K562 (cell line): Measurements from ENCODE around the gene ZNF324B. TPM values are rescaled to one million over a fixed set of nuclear protein-coding genes. Genes with fewer than 3 reads are reported as not detected.
A peak's percentile ranks its signal among the peaks of the same experiment; 100 is the strongest.

Source experiments
- ATAC-seq: fragments of 200-7000 bp; cut with Tn5 transposase; 3 replicates; pipeline ENCODE4 v1.9.1; 2020; ENCODE audit warnings: moderate library complexity
- BruUV-seq: library from RNA; stranded (reverse); fragments of 400-500 nt; replicated peaks from 2 replicates; lab custom pipeline; 2021; lab: Mats Ljungman, UMichigan
- CTCF ChIA-PET: fragments of 300-600 bp; formaldehyde crosslinking; extraction: SDS; loops from one replicate; lab custom pipeline; 2021; ENCODE audit warnings: low intra/inter-chr PET ratio; lab: Yijun Ruan, JAX
- POLR2A ChIA-PET: fragments of 300-600, 350-650 bp; sonication (Branson Sonifier 250); formaldehyde crosslinking; extraction: SDS; loops from one replicate; lab custom pipeline; 2021; ENCODE audit warnings: antibody characterized with exemption, inconsistent platforms; lab: Yijun Ruan, JAX
- DNase-seq, 4 experiments: peaks; one replicate each; pipeline versions ENCODE4 v3.0.0 to v3.0.0-alpha.2; 2011 to 2018; ENCODE audit warnings: low spot score in 3 of 4, mixed read lengths in 3 of 4; ENCODE audit errors: extremely low read depth in 1 of 4
- FAIRE-seq: peaks from 2 replicates; lab custom pipeline; 2011; peaks lifted over from hg19 to GRCh38; lab: Jason Lieb, UNC
- H2AFZ ChIP-seq: 2 replicates; pipeline ENCODE4 v1.6.0; 2011; ENCODE audit warnings: low read depth, low read length, control low read depth, inconsistent platforms
- H3K27ac ChIP-seq: fragments of 200-600 bp; 3 replicates; pipeline ENCODE4 v1.8.0; 2011; ENCODE audit warnings: low read depth, mild to moderate bottlenecking, control low read depth, inconsistent platforms, low read length, moderate library complexity, mixed read lengths; ENCODE audit errors: extremely low read depth
- H3K27me3 ChIP-seq, 2 experiments: fragments of 300-600 bp in 1 of 2; 2 replicates in 1 of 2; 3 replicates in 1 of 2; pipeline versions ENCODE4 v1.6.0 to v1.8.0; 2011; ENCODE audit warnings: inconsistent platforms in 2 of 2, low read length in 2 of 2, mild to moderate bottlenecking in 1 of 2, mixed read lengths in 1 of 2, moderate library complexity in 1 of 2; ENCODE audit not compliant: control insufficient read depth in 2 of 2, insufficient read depth in 2 of 2
- H3K36me3 ChIP-seq: fragments of 300-600 bp; 3 replicates; pipeline ENCODE4 v1.8.0; 2011; ENCODE audit warnings: mild to moderate bottlenecking, low read length, inconsistent platforms; ENCODE audit not compliant: control insufficient read depth, insufficient read depth
- H3K4me1 ChIP-seq, 2 experiments: fragments of 200-600 bp in 1 of 2; replicated peaks in 1 of 2; 2 replicates in 1 of 2; 3 replicates in 1 of 2; pipeline versions ENCODE4 v1.5.1 to v1.8.0; 2011; ENCODE audit warnings: inconsistent platforms in 2 of 2, low read length in 2 of 2, mild to moderate bottlenecking in 1 of 2, mixed read lengths in 1 of 2, moderate library complexity in 1 of 2; ENCODE audit not compliant: control insufficient read depth in 2 of 2, insufficient read depth in 2 of 2
- H3K4me2 ChIP-seq: 2 replicates; pipeline ENCODE4 v1.6.1; 2011; ENCODE audit warnings: low read length, control low read depth, inconsistent platforms, mixed read lengths; ENCODE audit not compliant: insufficient read depth
- H3K4me3 ChIP-seq: fragments of 200-600 bp; sonication (generic), shearing (Covaris generic); 2 replicates; pipeline ENCODE4 v1.5.1; 2016; ENCODE audit warnings: control low read depth, inconsistent platforms
- H3K79me2 ChIP-seq: fragments of 200-600 bp; 3 replicates; pipeline ENCODE4 v1.8.0; 2011; ENCODE audit warnings: low read length, inconsistent platforms; ENCODE audit not compliant: control insufficient read depth, insufficient read depth
- H3K9ac ChIP-seq, 2 experiments: 2 replicates each; pipeline versions ENCODE4 v1.6.0 to v1.6.1; 2011; ENCODE audit warnings: low read depth in 2 of 2, low read length in 2 of 2, control low read depth in 1 of 2, inconsistent platforms in 1 of 2, mild to moderate bottlenecking in 1 of 2, mixed read lengths in 1 of 2; ENCODE audit not compliant: insufficient read depth in 1 of 2
- H3K9me1 ChIP-seq: one replicate; pipeline ENCODE4 v1.6.0; 2011; ENCODE audit warnings: inconsistent platforms, mild to moderate bottlenecking, low read length, moderate library complexity; ENCODE audit not compliant: control insufficient read depth, insufficient read depth
- H3K9me3 ChIP-seq: replicated peaks from 2 replicates; pipeline ENCODE4 v1.5.1; 2011; ENCODE audit warnings: low read depth, low read length, inconsistent platforms; ENCODE audit not compliant: control insufficient read depth, insufficient read depth
- H4K20me1 ChIP-seq: replicated peaks from 2 replicates; pipeline ENCODE4 v1.6.1; 2011; ENCODE audit warnings: low read length, inconsistent platforms, mixed read lengths; ENCODE audit not compliant: control insufficient read depth, insufficient read depth
- CAMTA2 ChIP-seq: fragments of 250-450 bp; sonication (Bioruptor Pico); conservative IDR thresholded peaks from 2 replicates; pipeline ENCODE4 v1.5.1; 2022
- CBX3 ChIP-seq, 2 experiments: IDR thresholded peaks; 1 replicate in 1 of 2; 2 replicates in 1 of 2; pipeline ENCODE4 v1.6.1; 2012; ENCODE audit warnings: inconsistent platforms in 2 of 2, low read length in 2 of 2, borderline replicate concordance in 1 of 2, control low read depth in 1 of 2
- EP400 ChIP-seq: fragments of 450-650 bp; IDR thresholded peaks from 2 replicates; pipeline ENCODE4 v1.6.1; 2017; ENCODE audit warnings: antibody characterized with exemption, mild to moderate bottlenecking, moderate library complexity
- ERF ChIP-seq: fragments of 450-650 bp; formaldehyde crosslinking; IDR thresholded peaks from 2 replicates; pipeline ENCODE4 v1.4.0; 2020; ENCODE audit warnings: mild to moderate bottlenecking, mixed read lengths
- FOXK1 ChIP-seq: sonication (generic); formaldehyde crosslinking; IDR thresholded peaks from 2 replicates; pipeline ENCODE4 v1.8.0; 2022; ENCODE audit warnings: missing genetic modification reagents, mild to moderate bottlenecking, borderline replicate concordance
- FOXP1 ChIP-seq: sonication (generic); formaldehyde crosslinking; IDR thresholded peaks from 2 replicates; pipeline ENCODE4 v1.8.0; 2022; ENCODE audit warnings: mild to moderate bottlenecking, missing genetic modification reagents
- MECOM ChIP-seq: fragments of 250-450 bp; sonication (Bioruptor Pico); IDR thresholded peaks from 2 replicates; pipeline ENCODE4 v1.8.0; 2022; ENCODE audit warnings: inconsistent platforms
- NFIC ChIP-seq: fragments of 450-650 bp; IDR thresholded peaks from 2 replicates; pipeline ENCODE4 v1.6.1; 2017; ENCODE audit warnings: mild to moderate bottlenecking, inconsistent platforms
- SMARCE1 ChIP-seq: fragments of 450-650 bp; IDR thresholded peaks from 2 replicates; pipeline ENCODE4 v1.7.1; 2016; ENCODE audit warnings: mild to moderate bottlenecking
- TRIM24 ChIP-seq, 2 experiments: fragments of 450-650 bp; IDR thresholded peaks; 2 replicates each; pipeline ENCODE4 v1.6.1; 2016
- ZZZ3 ChIP-seq: fragments of 450-650 bp; IDR thresholded peaks from 2 replicates; pipeline ENCODE4 v1.6.1; 2016; ENCODE audit warnings: antibody characterized with exemption, mild to moderate bottlenecking, moderate library complexity
- WGBS: fragments of 100-300 bp; shearing (Covaris generic); methylation state at CpG from one replicate; pipeline ENCODE4 v1.1.6; 2016; ENCODE audit warnings: low coverage, mixed read lengths; ENCODE audit not compliant: insufficient coverage; ENCODE audit errors: missing lambda C conversion rate; 5-methylcytosine and 5-hydroxymethylcytosine counted together
- in situ Hi-C: fragments of 300-500 bp; cut with MboI; formaldehyde crosslinking; loops from 4 replicates; pipeline ENCODE4 v1.15.0; 2018; ENCODE audit warnings: inconsistent platforms, mixed read lengths
- intact Hi-C: fragments of 100-400 bp; cut with micrococcal nuclease; formaldehyde crosslinking; loops from 2 replicates; pipeline ENCODE4 v1.14.2; 2022
- polyA plus RNA-seq, 8 experiments: library from polyadenylated mRNA; depleted of rRNA in 4 of 8; stranded (reverse) in 5 of 8; unstranded in 3 of 8; fragments of >200 nt; fragmentation: Nextera tagmentation in 2 of 8; fragmentation: Illumina TruSeq in 1 of 8; extraction: Ambion mirVana in 2 of 8; extraction: Trizol in 1 of 8; gene quantifications; 2 replicates each; pipeline versions ENCODE4 v1.2.1 to v1.2.3, GENCODE V29; 2011 to 2014; ENCODE audit warnings: inconsistent platforms in 1 of 8, missing spikeins in 1 of 8
- total RNA-seq, 7 experiments: library from RNA; depleted of rRNA in 6 of 7; stranded (reverse); fragments of >200 nt in 6 of 7; fragmentation: Illumina TruSeq in 2 of 7; extraction: Trizol in 2 of 7; gene quantifications; 2 replicates each; pipeline versions ENCODE4 v1.2.1 to v1.2.3, GENCODE V29; 2011 to 2021; ENCODE audit warnings: low replicate concordance in 1 of 7
- TF ChIP-seq, protein P1 (sequence below): fragments of 450-650 bp; IDR thresholded peaks from 2 replicates; pipeline ENCODE4 v1.6.1; 2016; ENCODE audit warnings: borderline replicate concordance
- TF ChIP-seq, protein P2 (sequence below): fragments of 250-450 bp; sonication (Bioruptor Pico); IDR thresholded peaks from 2 replicates; pipeline ENCODE4 v1.9.0; 2021; ENCODE audit warnings: mild to moderate bottlenecking
- TF ChIP-seq, protein P3 (sequence below): fragments of 250-450 bp; sonication (Bioruptor Pico); IDR thresholded peaks from 2 replicates; pipeline ENCODE4 v1.8.0; 2021; ENCODE audit warnings: borderline replicate concordance, mild to moderate bottlenecking, moderate library complexity; ENCODE audit not compliant: poor library complexity, severe bottlenecking
- TF ChIP-seq, protein P4 (sequence below): fragments of 450-650 bp; IDR thresholded peaks from 2 replicates; pipeline ENCODE4 v1.6.1; 2016; ENCODE audit warnings: missing biosample characterization, missing genetic modification characterization
- TF ChIP-seq, protein P5 (sequence below): fragments of 250-450 bp; sonication (Bioruptor Pico); IDR thresholded peaks from 2 replicates; pipeline ENCODE4 v1.5.0; 2020; ENCODE audit warnings: mild to moderate bottlenecking

Gene ZNF324B
- total and polyA plus RNA-seq, 9 of the 15 experiments (the other 6 are each of a cell fraction or from before 2014, with no cell fraction given): 0.20 to 13.5 (median 5.7) TPM

DNA sequence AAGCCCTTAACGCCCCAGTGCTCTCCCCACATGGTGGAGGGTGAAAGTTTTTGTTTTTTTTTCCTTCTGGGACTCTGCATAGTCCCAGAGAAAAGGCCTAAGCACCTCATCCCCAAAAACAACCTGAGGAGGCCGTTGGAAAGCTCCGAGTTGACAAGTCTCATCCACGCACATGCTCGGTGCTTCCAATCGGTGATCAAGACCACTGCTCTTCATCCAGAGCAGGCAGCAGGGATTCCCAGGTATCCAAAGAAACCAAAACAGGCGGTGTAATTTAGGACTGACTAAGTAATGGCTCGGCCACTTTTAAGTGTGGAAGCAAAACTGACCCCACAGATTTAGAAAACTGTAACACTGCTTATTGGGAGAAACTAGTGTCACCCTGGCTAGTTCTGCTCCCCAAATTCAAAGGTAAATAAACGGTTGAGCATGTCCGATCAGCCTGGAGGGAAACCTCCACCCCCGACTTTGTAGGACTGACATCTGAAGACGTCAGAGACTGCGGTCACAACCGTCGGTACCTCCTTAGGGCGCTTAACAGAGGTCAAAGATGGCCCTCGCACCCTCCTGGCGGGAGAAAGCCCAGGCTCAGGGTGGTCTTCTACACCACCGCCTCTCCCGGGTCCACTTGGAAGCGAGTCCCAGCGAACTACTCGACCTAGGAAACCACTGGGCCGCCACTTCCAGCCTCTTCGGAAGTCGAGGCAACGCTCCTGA is 23.7 kb downstream of the ZNF324B start:
- H3K27ac ChIP-seq: peak overlapping the region; percentile 92
- WGBS: 10% methylated on average over 27 of the region's 27 CpGs
- BruUV-seq: no TSS peak
- ChIA-PET CTCF (no interaction called here), POLR2A (interaction anchor here (0.6 to 2.1 kb wide), 9 partner anchors 9 to 109 kb away, joined by 3 to 6 read pairs (median 4); partner anchors contain the start of genes CHMP2A and ZNF584)
- H3K9me3 ChIP-seq: no peaks in the 10 kb centered on the region
- no peaks in the 10 kb centered on the region for H3K79me2 ChIP-seq
- H2AFZ ChIP-seq: peak overlapping the region; percentile 99
- DNase-seq (peak in 1 of 4 experiments; percentile 18), ATAC-seq (peak; percentile 23), FAIRE-seq (no peak)
- no peaks in the 10 kb centered on the region for H3K27me3 ChIP-seq
- peaks cover 37% of the 10 kb centered on the region; the same call in 2 of the 3 replicates for H3K36me3 ChIP-seq
- in situ Hi-C loops: no loop called here
- peak overlapping the region; percentile 75 to 90 for H3K9ac ChIP-seq
- H3K4me1 ChIP-seq: peaks cover 26 to 47% of the 10 kb centered on the region in 2 experiments
- no peaks in the 10 kb centered on the region for H3K9me1 ChIP-seq
- peak overlapping the region; percentile 90 for H3K4me2 ChIP-seq
- 0 out of 2 replicates have a peak, but pooled peaks cover 9% of the 10 kb centered on the region for H4K20me1 ChIP-seq
- H3K4me3 ChIP-seq: peak overlapping the region; percentile 59
- intact Hi-C loops: loop anchor here (5.0 kb wide), 2 partner anchors 148 to 293 kb away; partner anchors contain the start of genes ZNF274 and ZSCAN22
- TF ChIP-seq EP400: no peak
- TF ChIP-seq CBX3 (IDR thresholded peaks at IDR 0.05; ENCODE audit: borderline replicate concordance in 1 of 2, low read length in 2 of 2): no peak; a peak in 1 of 3 replicates
- TF ChIP-seq SMARCE1: 0 out of 2 replicates have a peak, but pooled peaks have one; percentile 30
- TF ChIP-seq FOXP1: peak; percentile 55; the same call in 1 of the 2 replicates
- TF ChIP-seq, protein P1, sequence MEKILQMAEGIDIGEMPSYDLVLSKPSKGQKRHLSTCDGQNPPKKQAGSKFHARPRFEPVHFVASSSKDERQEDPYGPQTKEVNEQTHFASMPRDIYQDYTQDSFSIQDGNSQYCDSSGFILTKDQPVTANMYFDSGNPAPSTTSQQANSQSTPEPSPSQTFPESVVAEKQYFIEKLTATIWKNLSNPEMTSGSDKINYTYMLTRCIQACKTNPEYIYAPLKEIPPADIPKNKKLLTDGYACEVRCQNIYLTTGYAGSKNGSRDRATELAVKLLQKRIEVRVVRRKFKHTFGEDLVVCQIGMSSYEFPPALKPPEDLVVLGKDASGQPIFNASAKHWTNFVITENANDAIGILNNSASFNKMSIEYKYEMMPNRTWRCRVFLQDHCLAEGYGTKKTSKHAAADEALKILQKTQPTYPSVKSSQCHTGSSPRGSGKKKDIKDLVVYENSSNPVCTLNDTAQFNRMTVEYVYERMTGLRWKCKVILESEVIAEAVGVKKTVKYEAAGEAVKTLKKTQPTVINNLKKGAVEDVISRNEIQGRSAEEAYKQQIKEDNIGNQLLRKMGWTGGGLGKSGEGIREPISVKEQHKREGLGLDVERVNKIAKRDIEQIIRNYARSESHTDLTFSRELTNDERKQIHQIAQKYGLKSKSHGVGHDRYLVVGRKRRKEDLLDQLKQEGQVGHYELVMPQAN: peak; percentile 82; the same call in 1 of the 2 replicates
- TF ChIP-seq ERF (CRISPR knock-in tag): peak; percentile 25; the same call in 1 of the 2 replicates
- TF ChIP-seq, protein P2, sequence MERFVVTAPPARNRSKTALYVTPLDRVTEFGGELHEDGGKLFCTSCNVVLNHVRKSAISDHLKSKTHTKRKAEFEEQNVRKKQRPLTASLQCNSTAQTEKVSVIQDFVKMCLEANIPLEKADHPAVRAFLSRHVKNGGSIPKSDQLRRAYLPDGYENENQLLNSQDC: no peak
- TF ChIP-seq, protein P3, sequence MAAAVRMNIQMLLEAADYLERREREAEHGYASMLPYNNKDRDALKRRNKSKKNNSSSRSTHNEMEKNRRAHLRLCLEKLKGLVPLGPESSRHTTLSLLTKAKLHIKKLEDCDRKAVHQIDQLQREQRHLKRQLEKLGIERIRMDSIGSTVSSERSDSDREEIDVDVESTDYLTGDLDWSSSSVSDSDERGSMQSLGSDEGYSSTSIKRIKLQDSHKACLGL (CRISPR knock-in tag): no peak
- TF ChIP-seq, protein P4, sequence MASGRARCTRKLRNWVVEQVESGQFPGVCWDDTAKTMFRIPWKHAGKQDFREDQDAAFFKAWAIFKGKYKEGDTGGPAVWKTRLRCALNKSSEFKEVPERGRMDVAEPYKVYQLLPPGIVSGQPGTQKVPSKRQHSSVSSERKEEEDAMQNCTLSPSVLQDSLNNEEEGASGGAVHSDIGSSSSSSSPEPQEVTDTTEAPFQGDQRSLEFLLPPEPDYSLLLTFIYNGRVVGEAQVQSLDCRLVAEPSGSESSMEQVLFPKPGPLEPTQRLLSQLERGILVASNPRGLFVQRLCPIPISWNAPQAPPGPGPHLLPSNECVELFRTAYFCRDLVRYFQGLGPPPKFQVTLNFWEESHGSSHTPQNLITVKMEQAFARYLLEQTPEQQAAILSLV (tag): no peak
- no peak for TF ChIP-seq MECOM (CRISPR knock-in tag)
- TF ChIP-seq NFIC: 0 out of 2 replicates have a peak, but pooled peaks have one; percentile 4
- TF ChIP-seq ZZZ3: no peak
- 0 out of 2 replicates have a peak, but pooled peaks have one; percentile 9 for TF ChIP-seq FOXK1 (CRISPR knock-in tag)
- TF ChIP-seq, protein P5, sequence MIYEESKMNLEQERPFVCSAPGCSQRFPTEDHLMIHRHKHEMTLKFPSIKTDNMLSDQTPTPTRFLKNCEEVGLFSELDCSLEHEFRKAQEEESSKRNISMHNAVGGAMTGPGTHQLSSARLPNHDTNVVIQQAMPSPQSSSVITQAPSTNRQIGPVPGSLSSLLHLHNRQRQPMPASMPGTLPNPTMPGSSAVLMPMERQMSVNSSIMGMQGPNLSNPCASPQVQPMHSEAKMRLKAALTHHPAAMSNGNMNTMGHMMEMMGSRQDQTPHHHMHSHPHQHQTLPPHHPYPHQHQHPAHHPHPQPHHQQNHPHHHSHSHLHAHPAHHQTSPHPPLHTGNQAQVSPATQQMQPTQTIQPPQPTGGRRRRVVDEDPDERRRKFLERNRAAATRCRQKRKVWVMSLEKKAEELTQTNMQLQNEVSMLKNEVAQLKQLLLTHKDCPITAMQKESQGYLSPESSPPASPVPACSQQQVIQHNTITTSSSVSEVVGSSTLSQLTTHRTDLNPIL: no peak
- TF ChIP-seq TRIM24 (IDR thresholded peaks at IDR 0.05): peak in 1 of 2 experiments; percentile 6; a peak in 1 of 4 replicates
- TF ChIP-seq CAMTA2 (CRISPR knock-in tag): peak; percentile 72; the same call in 1 of the 2 replicates
